ENCODE data around the gene DLEC1.
"Not testable (repeated sequence)": the region's sequence is repeated elsewhere in the genome, so short reads cannot be mapped to it uniquely, and the experiment has no call there.

The DLEC1 gene

GRCh38 chr3:38062809-38063208, 23.8 kb downstream of the DLEC1 start:
- H3K9me3 ChIP-seq (ENCODE audit: control insufficient read depth, insufficient read depth, low read depth, low read length): peaks cover 38% of the 10 kb centered on the region
- no peak overlapping the region for H3K9ac ChIP-seq (ENCODE audit: low read length)
- no peaks in the 10 kb centered on the region for H3K27me3 ChIP-seq (ENCODE audit: control insufficient read depth, insufficient read depth, low read length)
- peaks cover 6% of the 10 kb centered on the region; the same call in 1 of the 2 replicates for H3K36me3 ChIP-seq (ENCODE audit: control insufficient read depth, insufficient read depth, low read length)
- H3K27ac ChIP-seq (ENCODE audit: low read depth, low read length): no peak overlapping the region
- H3K4me3 ChIP-seq (ENCODE audit: low read depth, low read length): no peak overlapping the region
- no peaks in the 10 kb centered on the region for H3K4me1 ChIP-seq (ENCODE audit: control insufficient read depth, insufficient read depth, low read length)

GRCh38 chr3:38064453-38064852, 25.4 kb downstream of the DLEC1 start:
- not testable (repeated sequence) for H3K4me1 ChIP-seq (ENCODE audit: control insufficient read depth, insufficient read depth, low read length); H3K9ac ChIP-seq (ENCODE audit: low read length); H3K27me3 ChIP-seq (ENCODE audit: control insufficient read depth, insufficient read depth, low read length)

GRCh38 chr3:38067508-38068233, 28.7 kb downstream of the DLEC1 start:
- Histone ChIP-seq H3K36me3 (ENCODE audit: control insufficient read depth, insufficient read depth, low read length) (peaks cover 20% of the 10 kb centered on the region; the same call in 1 of the 2 replicates), H3K27ac (ENCODE audit: low read depth, low read length) (no peak overlapping the region), H3K4me1 (ENCODE audit: control insufficient read depth, insufficient read depth, low read length) (peaks cover 6% of the 10 kb centered on the region), H3K9me3 (ENCODE audit: control insufficient read depth, insufficient read depth, low read depth, low read length) (peaks cover 37% of the 10 kb centered on the region), H3K4me3 (ENCODE audit: low read depth, low read length) (no peak overlapping the region), H3K9ac (ENCODE audit: low read length) (no peak overlapping the region), H3K27me3 (ENCODE audit: control insufficient read depth, insufficient read depth, low read length) (no peaks in the 10 kb centered on the region)

More at GRCh38 chr3:38064453-38064852, 25.4 kb downstream of the DLEC1 start:
- H3K9me3 ChIP-seq (ENCODE audit: control insufficient read depth, insufficient read depth, low read depth, low read length): peaks cover 40% of the 10 kb centered on the region
- not testable (repeated sequence) for H3K27ac ChIP-seq (ENCODE audit: low read depth, low read length); H3K4me3 ChIP-seq (ENCODE audit: low read depth, low read length); H3K36me3 ChIP-seq (ENCODE audit: control insufficient read depth, insufficient read depth, low read length)

GRCh38 chr3:38070013-38070412, 31.0 kb downstream of the DLEC1 start:
- no peak overlapping the region for H3K27ac ChIP-seq (ENCODE audit: low read depth, low read length)
- H3K4me1 ChIP-seq (ENCODE audit: control insufficient read depth, insufficient read depth, low read length): peaks cover 6% of the 10 kb centered on the region
- H3K36me3 ChIP-seq (ENCODE audit: control insufficient read depth, insufficient read depth, low read length): peaks cover 29% of the 10 kb centered on the region; the same call in 1 of the 2 replicates
- H3K9ac ChIP-seq (ENCODE audit: low read length): no peak overlapping the region
- H3K27me3 ChIP-seq (ENCODE audit: control insufficient read depth, insufficient read depth, low read length): no peaks in the 10 kb centered on the region
- no peak overlapping the region; the same call in 1 of the 2 replicates for H3K4me3 ChIP-seq (ENCODE audit: low read depth, low read length)
- peaks cover 45% of the 10 kb centered on the region for H3K9me3 ChIP-seq (ENCODE audit: control insufficient read depth, insufficient read depth, low read depth, low read length)

GRCh38 chr3:38077073-38077472, 38.1 kb downstream of the DLEC1 start:
- not testable (repeated sequence) for H3K27ac ChIP-seq (ENCODE audit: low read depth, low read length); H3K27me3 ChIP-seq (ENCODE audit: control insufficient read depth, insufficient read depth, low read length); H3K4me1 ChIP-seq (ENCODE audit: control insufficient read depth, insufficient read depth, low read length); H3K9ac ChIP-seq (ENCODE audit: low read length); H3K4me3 ChIP-seq (ENCODE audit: low read depth, low read length)
- peaks cover 11% of the 10 kb centered on the region; the same call in 1 of the 2 replicates for H3K36me3 ChIP-seq (ENCODE audit: control insufficient read depth, insufficient read depth, low read length)
- H3K9me3 ChIP-seq (ENCODE audit: control insufficient read depth, insufficient read depth, low read depth, low read length): peaks cover 17% of the 10 kb centered on the region

GRCh38 chr3:38082296-38082695, 43.3 kb downstream of the DLEC1 start:
- not testable (repeated sequence) for H3K36me3 ChIP-seq (ENCODE audit: control insufficient read depth, insufficient read depth, low read length); H3K27ac ChIP-seq (ENCODE audit: low read depth, low read length); H3K27me3 ChIP-seq (ENCODE audit: control insufficient read depth, insufficient read depth, low read length); H3K4me1 ChIP-seq (ENCODE audit: control insufficient read depth, insufficient read depth, low read length); H3K4me3 ChIP-seq (ENCODE audit: low read depth, low read length); H3K9ac ChIP-seq (ENCODE audit: low read length)
- peaks cover 13% of the 10 kb centered on the region for H3K9me3 ChIP-seq (ENCODE audit: control insufficient read depth, insufficient read depth, low read depth, low read length)

- not testable (repeated sequence) for H3K4me3 ChIP-seq (ENCODE audit: low read depth, low read length); H3K9ac ChIP-seq (ENCODE audit: low read length); H3K27ac ChIP-seq (ENCODE audit: low read depth, low read length); H3K36me3 ChIP-seq (ENCODE audit: control insufficient read depth, insufficient read depth, low read length); H3K27me3 ChIP-seq (ENCODE audit: control insufficient read depth, insufficient read depth, low read length); H3K4me1 ChIP-seq (ENCODE audit: control insufficient read depth, insufficient read depth, low read length)
- peaks cover 12% of the 10 kb centered on the region for H3K9me3 ChIP-seq (ENCODE audit: control insufficient read depth, insufficient read depth, low read depth, low read length)
Observed at GRCh38 chr3:38083254-38083653, 44.2 kb downstream of the DLEC1 start.

GRCh38 chr3:38083871-38084333, 44.9 kb downstream of the DLEC1 start:
- H3K4me3 ChIP-seq (ENCODE audit: low read depth, low read length): no peak overlapping the region; the same call in 1 of the 2 replicates
- no peaks in the 10 kb centered on the region for H3K27me3 ChIP-seq (ENCODE audit: control insufficient read depth, insufficient read depth, low read length)

GRCh38 chr3:38084334-38085310, 45.6 kb downstream of the DLEC1 start:
- no peak overlapping the region for H3K9ac ChIP-seq (ENCODE audit: low read length)
- no peaks in the 10 kb centered on the region for H3K4me1 ChIP-seq (ENCODE audit: control insufficient read depth, insufficient read depth, low read length)
- H3K36me3 ChIP-seq (ENCODE audit: control insufficient read depth, insufficient read depth, low read length): peaks cover 6% of the 10 kb centered on the region; the same call in 1 of the 2 replicates
- H3K27ac ChIP-seq (ENCODE audit: low read depth, low read length): no peak overlapping the region
- H3K4me3 ChIP-seq (ENCODE audit: low read depth, low read length): 0 out of 2 replicates have a peak overlapping the region, but pooled peaks have one; percentile 19
- no peaks in the 10 kb centered on the region for H3K27me3 ChIP-seq (ENCODE audit: control insufficient read depth, insufficient read depth, low read length)
- H3K9me3 ChIP-seq (ENCODE audit: control insufficient read depth, insufficient read depth, low read depth, low read length): peaks cover 10% of the 10 kb centered on the region

More at GRCh38 chr3:38083871-38084333, 44.9 kb downstream of the DLEC1 start:
- Histone ChIP-seq H3K9ac (ENCODE audit: low read length) (no peak overlapping the region), H3K36me3 (ENCODE audit: control insufficient read depth, insufficient read depth, low read length) (peaks cover 6% of the 10 kb centered on the region; the same call in 1 of the 2 replicates), H3K27ac (ENCODE audit: low read depth, low read length) (no peak overlapping the region), H3K4me1 (ENCODE audit: control insufficient read depth, insufficient read depth, low read length) (no peaks in the 10 kb centered on the region), H3K9me3 (ENCODE audit: control insufficient read depth, insufficient read depth, low read depth, low read length) (peaks cover 10% of the 10 kb centered on the region)

- peaks cover 6% of the 10 kb centered on the region; the same call in 1 of the 2 replicates for H3K36me3 ChIP-seq (ENCODE audit: control insufficient read depth, insufficient read depth, low read length)
- no peak overlapping the region for H3K27ac ChIP-seq (ENCODE audit: low read depth, low read length)
- H3K4me3 ChIP-seq (ENCODE audit: low read depth, low read length): no peak overlapping the region
- no peak overlapping the region for H3K9ac ChIP-seq (ENCODE audit: low read length)
- no peaks in the 10 kb centered on the region for H3K4me1 ChIP-seq (ENCODE audit: control insufficient read depth, insufficient read depth, low read length)
- peaks cover 10% of the 10 kb centered on the region for H3K9me3 ChIP-seq (ENCODE audit: control insufficient read depth, insufficient read depth, low read depth, low read length)
- H3K27me3 ChIP-seq (ENCODE audit: control insufficient read depth, insufficient read depth, low read length): no peaks in the 10 kb centered on the region
Observed at GRCh38 chr3:38085311-38085942, 46.4 kb downstream of the DLEC1 start.
